ENCODE measurements around the gene DERL3.

- TF ChIP-seq CTCF (conservative IDR thresholded peaks at IDR 0.05; ENCODE audit: low read depth, low read length) (no peak), EZH2 (IDR thresholded peaks at IDR 0.05; ENCODE audit: borderline replicate concordance, low read depth, low read length, poor library complexity, severe bottlenecking) (no peak)
These were observed 8.9 kb downstream of the DERL3 start for GRCh38 chr22:23829845-23830372.

Measured in A673 (cell line).